Measurements from ENCODE around the gene ENO1.

- TF ChIP-seq CTCF (conservative IDR thresholded peaks at IDR 0.05; ENCODE audit: low read depth, low read length) = no peak
- TF ChIP-seq, protein P1, sequence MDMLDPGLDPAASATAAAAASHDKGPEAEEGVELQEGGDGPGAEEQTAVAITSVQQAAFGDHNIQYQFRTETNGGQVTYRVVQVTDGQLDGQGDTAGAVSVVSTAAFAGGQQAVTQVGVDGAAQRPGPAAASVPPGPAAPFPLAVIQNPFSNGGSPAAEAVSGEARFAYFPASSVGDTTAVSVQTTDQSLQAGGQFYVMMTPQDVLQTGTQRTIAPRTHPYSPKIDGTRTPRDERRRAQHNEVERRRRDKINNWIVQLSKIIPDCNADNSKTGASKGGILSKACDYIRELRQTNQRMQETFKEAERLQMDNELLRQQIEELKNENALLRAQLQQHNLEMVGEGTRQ (IDR thresholded peaks at IDR 0.05; ENCODE audit: low read depth, low read length) = no peak
- TF ChIP-seq POLR2A (IDR thresholded peaks at IDR 0.05; ENCODE audit: low read depth, low read length) = no peak
- TF ChIP-seq RFX5 (IDR thresholded peaks at IDR 0.05; ENCODE audit: low read depth, low read length) = no peak
- TF ChIP-seq FOS (IDR thresholded peaks at IDR 0.05; ENCODE audit: low read depth, low read length) = no peak
- TF ChIP-seq CEBPB (IDR thresholded peaks at IDR 0.05; ENCODE audit: low read depth, low read length) = no peak
- no peak for TF ChIP-seq MAFK (IDR thresholded peaks at IDR 0.05; ENCODE audit: low read depth, low read length)
- TF ChIP-seq SMC3 (IDR thresholded peaks at IDR 0.05; ENCODE audit: low read depth, low read length) = no peak
- no peak for TF ChIP-seq MXI1 (IDR thresholded peaks at IDR 0.05; ENCODE audit: borderline replicate concordance, low read depth, low read length)
- TF ChIP-seq, protein P2, sequence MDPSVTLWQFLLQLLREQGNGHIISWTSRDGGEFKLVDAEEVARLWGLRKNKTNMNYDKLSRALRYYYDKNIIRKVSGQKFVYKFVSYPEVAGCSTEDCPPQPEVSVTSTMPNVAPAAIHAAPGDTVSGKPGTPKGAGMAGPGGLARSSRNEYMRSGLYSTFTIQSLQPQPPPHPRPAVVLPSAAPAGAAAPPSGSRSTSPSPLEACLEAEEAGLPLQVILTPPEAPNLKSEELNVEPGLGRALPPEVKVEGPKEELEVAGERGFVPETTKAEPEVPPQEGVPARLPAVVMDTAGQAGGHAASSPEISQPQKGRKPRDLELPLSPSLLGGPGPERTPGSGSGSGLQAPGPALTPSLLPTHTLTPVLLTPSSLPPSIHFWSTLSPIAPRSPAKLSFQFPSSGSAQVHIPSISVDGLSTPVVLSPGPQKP (IDR thresholded peaks at IDR 0.05; ENCODE audit: borderline replicate concordance, low read depth, low read length) = no peak
- no peak for TF ChIP-seq RAD21 (IDR thresholded peaks at IDR 0.05; ENCODE audit: low read length)
- TF ChIP-seq NFE2L2 (IDR thresholded peaks at IDR 0.05; ENCODE audit: low read depth, low read length) = no peak
Measured at GRCh38 chr1:8879464-8879921, 1.0 kb upstream of the ENO1 start.
